Measurements from ENCODE around the gene STAT5B.

Gene STAT5B

GRCh38 chr17:42286411-42287221 lies 10.4 kb upstream of the STAT5B start:
- H3K4me1 ChIP-seq (ENCODE audit: control insufficient read depth in 1 of 2, insufficient read depth in 2 of 2, low read length in 2 of 2) = peaks cover 31 to 32% of the 10 kb centered on the region in 2 donors
- H3K9ac ChIP-seq (ENCODE audit: low read depth in 1 of 2, low read length in 2 of 2) = no peak overlapping the region
- H3K4me3 ChIP-seq (ENCODE audit: low read depth in 1 of 2, low read length in 2 of 2) = peak overlapping the region; percentile 4 to 72

GRCh38 chr17:42285346-42286050 lies 9.3 kb upstream of the STAT5B start:
- H3K9ac ChIP-seq (ENCODE audit: low read depth in 1 of 2, low read length in 2 of 2) = no peak overlapping the region
- H3K4me1 ChIP-seq (ENCODE audit: control insufficient read depth in 1 of 2, insufficient read depth in 2 of 2, low read length in 2 of 2) = peaks cover 31 to 32% of the 10 kb centered on the region in 2 donors
- H3K9me3 ChIP-seq (ENCODE audit: control insufficient read depth in 1 of 2, low read length in 2 of 2) = no peaks in the 10 kb centered on the region

More at GRCh38 chr17:42286411-42287221, 10.4 kb upstream of the STAT5B start:
- H3K27ac ChIP-seq (ENCODE audit: low read depth, low read length) = no peak overlapping the region
- H3K36me3 ChIP-seq (ENCODE audit: control insufficient read depth in 1 of 2, insufficient read depth in 2 of 2, low read length in 2 of 2) = peaks cover under 1 to 4% of the 10 kb centered on the region in 2 donors
- no peaks in the 10 kb centered on the region for H3K27me3 ChIP-seq (ENCODE audit: control insufficient read depth in 1 of 2, insufficient read depth in 2 of 2, low read length in 2 of 2)
- H3K9me3 ChIP-seq (ENCODE audit: control insufficient read depth in 1 of 2, low read length in 2 of 2) = no peaks in the 10 kb centered on the region

GRCh38 chr17:42284566-42284965 lies 8.4 kb upstream of the STAT5B start:
- H3K9ac ChIP-seq (ENCODE audit: low read depth in 1 of 2, low read length in 2 of 2) = no peak overlapping the region
- H3K27ac ChIP-seq (ENCODE audit: low read depth, low read length) = no peak overlapping the region
- H3K4me1 ChIP-seq (ENCODE audit: control insufficient read depth in 1 of 2, insufficient read depth in 2 of 2, low read length in 2 of 2) = peaks cover 28 to 30% of the 10 kb centered on the region in 2 donors
- H3K27me3 ChIP-seq (ENCODE audit: control insufficient read depth in 1 of 2, insufficient read depth in 2 of 2, low read length in 2 of 2) = no peaks in the 10 kb centered on the region
- H3K9me3 ChIP-seq (ENCODE audit: control insufficient read depth in 1 of 2, low read length in 2 of 2) = no peaks in the 10 kb centered on the region
- H3K36me3 ChIP-seq (ENCODE audit: control insufficient read depth in 1 of 2, insufficient read depth in 2 of 2, low read length in 2 of 2) = no peaks in the 10 kb centered on the region
- H3K4me3 ChIP-seq (ENCODE audit: low read depth in 1 of 2, low read length in 2 of 2) = no peak overlapping the region

More at GRCh38 chr17:42285346-42286050, 9.3 kb upstream of the STAT5B start:
- Histone ChIP-seq H3K36me3 (ENCODE audit: control insufficient read depth in 1 of 2, insufficient read depth in 2 of 2, low read length in 2 of 2) (no peaks in the 10 kb centered on the region), H3K27ac (ENCODE audit: low read depth, low read length) (no peak overlapping the region), H3K4me3 (ENCODE audit: low read depth in 1 of 2, low read length in 2 of 2) (no peak overlapping the region), H3K27me3 (ENCODE audit: control insufficient read depth in 1 of 2, insufficient read depth in 2 of 2, low read length in 2 of 2) (no peaks in the 10 kb centered on the region)

GRCh38 chr17:42284024-42284369 lies 7.8 kb upstream of the STAT5B start:
- Histone ChIP-seq H3K36me3 (ENCODE audit: control insufficient read depth in 1 of 2, insufficient read depth in 2 of 2, low read length in 2 of 2) (no peaks in the 10 kb centered on the region), H3K27me3 (ENCODE audit: control insufficient read depth in 1 of 2, insufficient read depth in 2 of 2, low read length in 2 of 2) (no peaks in the 10 kb centered on the region), H3K4me3 (ENCODE audit: low read depth in 1 of 2, low read length in 2 of 2) (no peak overlapping the region), H3K4me1 (ENCODE audit: control insufficient read depth in 1 of 2, insufficient read depth in 2 of 2, low read length in 2 of 2) (peaks cover 22 to 24% of the 10 kb centered on the region in 2 donors), H3K9ac (ENCODE audit: low read depth in 1 of 2, low read length in 2 of 2) (no peak overlapping the region), H3K27ac (ENCODE audit: low read depth, low read length) (no peak overlapping the region), H3K9me3 (ENCODE audit: control insufficient read depth in 1 of 2, low read length in 2 of 2) (no peaks in the 10 kb centered on the region)

- Histone ChIP-seq H3K27me3 (ENCODE audit: control insufficient read depth in 1 of 2, insufficient read depth in 2 of 2, low read length in 2 of 2) (no peaks in the 10 kb centered on the region), H3K36me3 (ENCODE audit: control insufficient read depth in 1 of 2, insufficient read depth in 2 of 2, low read length in 2 of 2) (no peaks in the 10 kb centered on the region), H3K9ac (ENCODE audit: low read depth in 1 of 2, low read length in 2 of 2) (no peak overlapping the region), H3K4me1 (ENCODE audit: control insufficient read depth in 1 of 2, insufficient read depth in 2 of 2, low read length in 2 of 2) (peaks cover 19 to 22% of the 10 kb centered on the region in 2 donors), H3K27ac (ENCODE audit: low read depth, low read length) (no peak overlapping the region), H3K9me3 (ENCODE audit: control insufficient read depth in 1 of 2, low read length in 2 of 2) (no peaks in the 10 kb centered on the region), H3K4me3 (ENCODE audit: low read depth in 1 of 2, low read length in 2 of 2) (no peak overlapping the region)
Observed at GRCh38 chr17:42283241-42284023, 7.2 kb upstream of the STAT5B start.

- Histone ChIP-seq H3K27me3 (ENCODE audit: control insufficient read depth in 1 of 2, insufficient read depth in 2 of 2, low read length in 2 of 2) (no peaks in the 10 kb centered on the region), H3K9me3 (ENCODE audit: control insufficient read depth in 1 of 2, low read length in 2 of 2) (no peaks in the 10 kb centered on the region), H3K27ac (ENCODE audit: low read depth, low read length) (no peak overlapping the region), H3K9ac (ENCODE audit: low read depth in 1 of 2, low read length in 2 of 2) (no peak overlapping the region), H3K36me3 (ENCODE audit: control insufficient read depth in 1 of 2, insufficient read depth in 2 of 2, low read length in 2 of 2) (no peaks in the 10 kb centered on the region), H3K4me1 (ENCODE audit: control insufficient read depth in 1 of 2, insufficient read depth in 2 of 2, low read length in 2 of 2) (peaks cover 15 to 18% of the 10 kb centered on the region in 2 donors), H3K4me3 (ENCODE audit: low read depth in 1 of 2, low read length in 2 of 2) (no peak overlapping the region)
Observed at GRCh38 chr17:42282478-42283080, 6.4 kb upstream of the STAT5B start.

GRCh38 chr17:42281571-42282096 lies 5.4 kb upstream of the STAT5B start:
- no peak overlapping the region for H3K27ac ChIP-seq (ENCODE audit: low read depth, low read length)
- H3K4me1 ChIP-seq (ENCODE audit: control insufficient read depth in 1 of 2, insufficient read depth in 2 of 2, low read length in 2 of 2) = peaks cover 9 to 11% of the 10 kb centered on the region in 2 donors
- H3K9ac ChIP-seq (ENCODE audit: low read depth in 1 of 2, low read length in 2 of 2) = no peak overlapping the region
- H3K9me3 ChIP-seq (ENCODE audit: control insufficient read depth in 1 of 2, low read length in 2 of 2) = no peaks in the 10 kb centered on the region
- no peaks in the 10 kb centered on the region for H3K27me3 ChIP-seq (ENCODE audit: control insufficient read depth in 1 of 2, insufficient read depth in 2 of 2, low read length in 2 of 2)
- no peaks in the 10 kb centered on the region for H3K36me3 ChIP-seq (ENCODE audit: control insufficient read depth in 1 of 2, insufficient read depth in 2 of 2, low read length in 2 of 2)
- H3K4me3 ChIP-seq (ENCODE audit: low read depth in 1 of 2, low read length in 2 of 2) = no peak overlapping the region

- H3K36me3 ChIP-seq (ENCODE audit: control insufficient read depth in 1 of 2, insufficient read depth in 2 of 2, low read length in 2 of 2) = no peaks in the 10 kb centered on the region
- H3K27me3 ChIP-seq (ENCODE audit: control insufficient read depth in 1 of 2, insufficient read depth in 2 of 2, low read length in 2 of 2) = no peaks in the 10 kb centered on the region
- H3K4me3 ChIP-seq (ENCODE audit: low read depth in 1 of 2, low read length in 2 of 2) = no peak overlapping the region
- no peak overlapping the region for H3K27ac ChIP-seq (ENCODE audit: low read depth, low read length)
- peaks cover under 1 to 11% of the 10 kb centered on the region in 2 donors for H3K4me1 ChIP-seq (ENCODE audit: control insufficient read depth in 1 of 2, insufficient read depth in 2 of 2, low read length in 2 of 2)
- no peaks in the 10 kb centered on the region for H3K9me3 ChIP-seq (ENCODE audit: control insufficient read depth in 1 of 2, low read length in 2 of 2)
- H3K9ac ChIP-seq (ENCODE audit: low read depth in 1 of 2, low read length in 2 of 2) = no peak overlapping the region
Observed at GRCh38 chr17:42279776-42280630, 3.8 kb upstream of the STAT5B start.

GRCh38 chr17:42277342-42277712 lies 1.1 kb upstream of the STAT5B start:
- peak overlapping the region in 1 of 2 donors; percentile 71 for H3K4me3 ChIP-seq (ENCODE audit: low read depth in 1 of 2, low read length in 2 of 2)

More at GRCh38 chr17:42277342-42277712, 1.1 kb upstream of the STAT5B start:
- Histone ChIP-seq H3K9ac (ENCODE audit: low read depth in 1 of 2, low read length in 2 of 2) (peak overlapping the region in 1 of 2 donors; percentile 90), H3K4me1 (ENCODE audit: control insufficient read depth in 1 of 2, insufficient read depth in 2 of 2, low read length in 2 of 2) (peaks cover 16 to 17% of the 10 kb centered on the region in 2 donors), H3K9me3 (ENCODE audit: control insufficient read depth in 1 of 2, low read length in 2 of 2) (no peaks in the 10 kb centered on the region), H3K27ac (ENCODE audit: low read depth, low read length) (no peak overlapping the region), H3K36me3 (ENCODE audit: control insufficient read depth in 1 of 2, insufficient read depth in 2 of 2, low read length in 2 of 2) (no peaks in the 10 kb centered on the region), H3K27me3 (ENCODE audit: control insufficient read depth in 1 of 2, insufficient read depth in 2 of 2, low read length in 2 of 2) (no peaks in the 10 kb centered on the region)

All from duodenal mucosa (tissue), 2 donors.